HAP-1 (cell line): Measurements from ENCODE around the gene EPHA2.
"Not testable (repeated sequence)": the region's sequence is repeated elsewhere in the genome, so short reads cannot be mapped to it uniquely, and the experiment has no call there.

Experiments
- DNase-seq, 2 experiments: peaks; one replicate each; pipeline ENCODE4 v3.0.0-alpha.2; 2016 to 2020; ENCODE audit warnings: low spot score in 2 of 2
- H3K27me3 ChIP-seq: fragments of 250-450 bp; sonication (Bioruptor Pico); 2 replicates; pipeline ENCODE4 v1.5.1; 2020; ENCODE audit warnings: low read depth, mild to moderate bottlenecking, moderate library complexity
- H3K36me3 ChIP-seq: fragments of 250-450 bp; sonication (Bioruptor Pico); replicated peaks from 2 replicates; pipeline ENCODE4 v1.5.1; 2020; ENCODE audit warnings: mild to moderate bottlenecking
- H3K4me1 ChIP-seq: fragments of 250-450 bp; sonication (Bioruptor Pico); 2 replicates; pipeline ENCODE4 v1.5.1; 2020; ENCODE audit warnings: mild to moderate bottlenecking
- H3K4me3 ChIP-seq: fragments of 250-450 bp; sonication (Bioruptor Pico); 2 replicates; pipeline ENCODE4 v1.5.1; 2020; ENCODE audit warnings: mild to moderate bottlenecking, moderate library complexity
- H3K9me3 ChIP-seq: fragments of 250-450 bp; sonication (Bioruptor Pico); 2 replicates; pipeline ENCODE4 v1.5.1; 2020; ENCODE audit warnings: mild to moderate bottlenecking, moderate library complexity
- in situ Hi-C: fragments of 300-500 bp; cut with MboI; formaldehyde crosslinking; loops from 3 replicates; pipeline ENCODE4 v1.14.3; 2020; ENCODE audit warnings: low sequenced_read_pairs, inconsistent platforms, mixed read lengths

The EPHA2 gene

DNA sequence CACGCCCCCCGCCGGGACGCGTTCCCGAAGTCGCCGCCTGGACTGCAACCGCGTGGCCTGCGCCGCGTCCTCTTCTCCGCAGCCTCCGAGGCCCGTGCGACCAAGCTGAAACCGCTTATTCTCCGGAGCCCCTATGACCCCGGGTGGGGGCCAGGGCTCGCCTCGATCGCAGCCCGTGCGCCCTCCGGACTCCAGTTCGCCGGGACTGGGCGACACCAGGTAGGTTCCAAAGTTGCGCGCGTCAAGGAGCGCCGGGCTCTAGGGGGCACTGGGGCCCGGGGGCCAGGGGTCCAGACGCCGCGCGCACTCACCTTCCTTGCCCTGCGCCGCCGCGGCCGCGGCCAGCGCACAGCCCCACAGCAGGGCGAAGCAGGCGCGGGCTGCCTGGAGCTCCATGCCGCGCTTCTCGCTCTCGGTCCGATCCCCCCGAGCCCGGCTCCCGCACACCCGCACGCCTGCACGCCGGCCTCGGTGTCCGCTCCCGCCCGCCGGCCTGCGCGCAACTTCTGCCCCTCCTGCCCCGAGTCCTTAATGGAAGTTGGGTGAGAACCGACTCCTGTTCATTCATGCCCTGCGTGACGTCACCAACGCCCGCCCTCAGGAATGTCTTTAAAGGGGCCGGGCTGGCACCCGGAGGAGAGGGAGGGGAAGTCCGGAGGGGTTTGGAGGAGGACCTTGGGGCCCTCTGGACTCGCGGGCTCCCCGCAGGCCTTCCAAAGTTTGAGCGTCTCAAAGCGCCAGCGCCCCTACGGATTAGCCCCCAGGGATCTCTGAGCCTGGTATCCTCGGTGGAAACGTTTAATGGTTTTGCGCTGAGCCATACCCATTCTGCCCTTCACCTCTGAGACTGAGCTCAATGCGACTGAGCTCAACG is at the start of gene EPHA2:
EPHA2 (minus strand) TSS at position 533 of the 874 bp plus-strand sequence; CDS start at position 396, 137 bp downstream.
- Histone ChIP-seq H3K9me3 (no peaks in the 10 kb centered on the region), H3K4me3 (peak within 1 kb of the TSS; percentile 73), H3K4me1 (peaks cover 23% of the 10 kb centered on the region), H3K36me3 (peaks cover 3% of the 10 kb centered on the region), H3K27me3 (no peaks in the 10 kb centered on the region)
- peak; percentile 83 to 97 for DNase-seq
- in situ Hi-C loops, result no loop called here

DNA sequence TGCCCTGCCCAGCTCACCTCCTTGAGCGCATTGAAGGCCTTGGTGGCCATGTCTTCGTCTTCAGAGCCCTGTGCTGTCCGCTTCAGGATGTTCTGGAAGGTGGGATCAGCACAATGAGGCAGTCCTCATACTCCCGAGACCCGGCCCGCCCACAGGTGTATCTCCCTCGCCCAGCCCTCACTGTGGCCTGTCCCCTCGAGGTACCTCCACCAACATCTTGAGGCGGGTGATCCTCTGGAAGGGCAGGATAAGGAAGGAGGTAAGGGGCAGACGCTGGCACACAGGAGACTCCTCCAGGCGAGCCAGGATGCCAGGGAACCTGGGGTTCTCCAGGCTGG is 49.4 kb upstream of the EPHA2 start:
- no peak for DNase-seq
- Histone ChIP-seq H3K9me3 (no peaks in the 10 kb centered on the region), H3K4me1 (peaks cover 11% of the 10 kb centered on the region), H3K27me3 (no peaks in the 10 kb centered on the region), H3K4me3 (no peak overlapping the region), H3K36me3 (no peaks in the 10 kb centered on the region)
- in situ Hi-C loops, result no loop called here

- in situ Hi-C loops, result no loop called here
- no peaks in the 10 kb centered on the region for H3K27me3 ChIP-seq
- peak in 1 of 2 experiments; percentile 70 for DNase-seq
- H3K4me1 ChIP-seq, result peaks cover 11% of the 10 kb centered on the region
- H3K9me3 ChIP-seq, result no peaks in the 10 kb centered on the region
- H3K36me3 ChIP-seq, result no peaks in the 10 kb centered on the region
- no peak overlapping the region for H3K4me3 ChIP-seq
Observed at GRCh38 chr1:16204634-16205333, 48.9 kb upstream of the EPHA2 start.

GRCh38 chr1:16204216-16204615 is 48.3 kb upstream of the EPHA2 start:
- in situ Hi-C loops, result no loop called here
- no peak for DNase-seq
- Histone ChIP-seq H3K27me3 (no peaks in the 10 kb centered on the region), H3K36me3 (no peaks in the 10 kb centered on the region), H3K4me3 (no peak overlapping the region), H3K4me1 (peaks cover 11% of the 10 kb centered on the region), H3K9me3 (no peaks in the 10 kb centered on the region)

GRCh38 chr1:16203550-16203949 is 47.7 kb upstream of the EPHA2 start:
- Histone ChIP-seq H3K4me1 (peaks cover 11% of the 10 kb centered on the region), H3K36me3 (no peaks in the 10 kb centered on the region), H3K27me3 (no peaks in the 10 kb centered on the region), H3K4me3 (no peak overlapping the region), H3K9me3 (no peaks in the 10 kb centered on the region)
- in situ Hi-C loops, result no loop called here
- DNase-seq, result no peak

- in situ Hi-C loops, result no loop called here
- no peak for DNase-seq
- no peaks in the 10 kb centered on the region for H3K36me3 ChIP-seq
- no peak overlapping the region for H3K4me3 ChIP-seq
- H3K27me3 ChIP-seq, result no peaks in the 10 kb centered on the region
- peaks cover 11% of the 10 kb centered on the region for H3K4me1 ChIP-seq
- no peaks in the 10 kb centered on the region for H3K9me3 ChIP-seq
Observed at GRCh38 chr1:16202281-16203210, 46.7 kb upstream of the EPHA2 start.

GRCh38 chr1:16199700-16200099 is 43.8 kb upstream of the EPHA2 start:
- Histone ChIP-seq H3K9me3 (no peaks in the 10 kb centered on the region), H3K27me3 (no peaks in the 10 kb centered on the region), H3K36me3 (no peaks in the 10 kb centered on the region), H3K4me3 (no peak overlapping the region), H3K4me1 (no peaks in the 10 kb centered on the region)
- no peak for DNase-seq
- in situ Hi-C loops, result no loop called here

DNA sequence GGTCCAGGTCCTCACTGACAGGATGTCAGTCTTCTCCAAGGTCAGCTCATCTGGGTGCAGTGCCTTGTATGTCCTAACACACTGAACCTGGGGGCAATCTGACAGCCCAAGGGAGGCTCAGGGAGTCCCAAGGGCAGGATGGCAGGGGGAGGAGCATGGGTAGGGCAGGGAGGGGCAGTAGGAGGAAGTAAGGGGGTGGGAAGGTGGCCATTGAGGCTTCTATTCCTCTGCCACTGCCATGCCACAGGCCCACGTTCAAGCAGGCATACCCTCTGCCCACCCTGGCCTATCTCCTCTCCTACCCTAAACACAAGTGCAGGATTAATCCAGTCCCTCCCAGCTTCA is 43.3 kb upstream of the EPHA2 start:
- DNase-seq, result no peak
- H3K36me3 ChIP-seq, result no peaks in the 10 kb centered on the region
- H3K9me3 ChIP-seq, result no peaks in the 10 kb centered on the region
- H3K27me3 ChIP-seq, result no peaks in the 10 kb centered on the region
- in situ Hi-C loops, result no loop called here
- no peaks in the 10 kb centered on the region for H3K4me1 ChIP-seq
- no peak overlapping the region for H3K4me3 ChIP-seq

DNA sequence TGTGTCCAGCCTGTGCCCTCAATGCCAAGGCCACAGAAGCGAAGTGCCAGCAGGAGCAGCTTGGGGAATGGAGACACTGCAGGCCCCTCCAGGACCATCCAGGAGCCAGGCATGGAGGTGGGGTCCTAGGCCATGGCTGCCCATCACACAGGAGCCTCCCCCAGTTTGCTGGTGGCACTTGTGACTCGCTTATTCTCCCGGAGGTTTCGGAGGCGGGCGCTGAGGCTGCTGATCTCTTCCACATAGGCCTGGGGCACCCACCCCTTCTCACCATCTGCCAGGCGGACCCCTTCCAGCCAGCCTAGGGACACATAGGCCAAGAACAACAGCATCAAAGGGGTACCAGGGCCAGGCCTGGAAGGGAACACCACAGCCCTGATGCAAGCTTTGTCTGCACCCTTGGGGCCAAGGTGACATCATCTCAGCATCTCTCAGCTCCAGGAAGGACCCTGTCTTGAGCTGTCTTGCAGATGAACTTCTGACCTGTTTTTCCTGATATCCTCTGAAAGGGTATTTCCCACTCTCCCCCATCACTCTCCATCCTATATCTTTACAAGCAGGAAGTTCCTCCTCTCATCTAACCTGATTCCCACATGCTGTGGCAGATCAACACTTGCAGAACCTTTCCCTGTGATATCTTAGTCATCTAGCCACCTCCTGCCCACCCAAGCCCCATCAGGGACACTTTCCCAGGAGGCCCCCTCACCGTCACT is 42.7 kb upstream of the EPHA2 start:
- DNase-seq, result no peak
- Histone ChIP-seq H3K4me1 (no peaks in the 10 kb centered on the region), H3K4me3 (no peak overlapping the region), H3K27me3 (no peaks in the 10 kb centered on the region), H3K9me3 (no peaks in the 10 kb centered on the region), H3K36me3 (no peaks in the 10 kb centered on the region)
- in situ Hi-C loops, result no loop called here

- in situ Hi-C loops, result no loop called here
- no peak for DNase-seq
- no peaks in the 10 kb centered on the region for H3K4me1 ChIP-seq
- no peaks in the 10 kb centered on the region for H3K36me3 ChIP-seq
- H3K27me3 ChIP-seq, result no peaks in the 10 kb centered on the region
- no peak overlapping the region for H3K4me3 ChIP-seq
- H3K9me3 ChIP-seq, result no peaks in the 10 kb centered on the region
Observed at GRCh38 chr1:16196874-16197273, 41.0 kb upstream of the EPHA2 start.

DNA sequence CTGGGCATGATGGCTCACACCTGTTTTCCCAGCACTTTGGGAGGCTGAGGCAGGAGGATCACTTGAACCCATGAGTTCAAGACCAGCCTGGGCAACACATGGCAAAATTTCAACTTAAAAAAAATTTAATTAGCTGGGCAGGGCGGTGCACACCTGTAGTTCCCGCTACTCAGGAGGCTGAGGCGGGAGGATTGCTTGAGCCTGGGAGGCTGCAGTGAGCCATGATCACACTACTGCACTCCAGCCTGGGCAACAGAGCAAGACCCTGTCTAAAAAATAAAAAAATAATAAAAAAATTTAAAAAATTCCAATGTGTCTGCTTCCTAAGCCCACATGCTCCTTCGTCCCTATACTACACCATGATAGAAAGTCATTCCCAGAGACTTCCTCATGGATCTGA is 40.3 kb upstream of the EPHA2 start:
- H3K4me1 ChIP-seq, H3K36me3 ChIP-seq, H3K27me3 ChIP-seq, H3K4me3 ChIP-seq, DNase-seq, H3K9me3 ChIP-seq, in situ Hi-C loops: not testable (repeated sequence)

DNA sequence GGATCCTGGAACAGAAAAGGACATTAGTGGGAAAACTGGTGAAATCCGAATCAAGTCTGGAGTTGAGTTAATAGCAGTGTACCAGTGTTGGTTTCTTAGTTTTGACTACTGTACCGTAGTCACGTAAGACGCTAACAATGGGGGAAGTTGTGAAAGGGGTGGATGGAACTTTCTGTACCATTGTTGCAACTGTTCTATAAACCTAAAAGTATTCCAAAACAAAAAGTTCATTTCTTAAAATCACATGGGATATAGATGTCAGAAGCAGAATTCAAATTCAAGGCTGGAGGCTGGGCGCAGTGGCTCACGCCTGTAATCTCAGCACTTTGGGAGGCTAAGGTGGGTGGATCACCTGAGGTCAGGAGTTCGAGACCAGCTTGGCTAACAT is 39.6 kb upstream of the EPHA2 start:
- H3K4me3 ChIP-seq, result no peak overlapping the region
- in situ Hi-C loops, result no loop called here
- no peaks in the 10 kb centered on the region for H3K4me1 ChIP-seq
- no peaks in the 10 kb centered on the region for H3K36me3 ChIP-seq
- no peaks in the 10 kb centered on the region for H3K9me3 ChIP-seq
- H3K27me3 ChIP-seq, result 0 out of 2 replicates have a peak, but pooled peaks cover 3% of the 10 kb centered on the region
- no peak for DNase-seq

DNA sequence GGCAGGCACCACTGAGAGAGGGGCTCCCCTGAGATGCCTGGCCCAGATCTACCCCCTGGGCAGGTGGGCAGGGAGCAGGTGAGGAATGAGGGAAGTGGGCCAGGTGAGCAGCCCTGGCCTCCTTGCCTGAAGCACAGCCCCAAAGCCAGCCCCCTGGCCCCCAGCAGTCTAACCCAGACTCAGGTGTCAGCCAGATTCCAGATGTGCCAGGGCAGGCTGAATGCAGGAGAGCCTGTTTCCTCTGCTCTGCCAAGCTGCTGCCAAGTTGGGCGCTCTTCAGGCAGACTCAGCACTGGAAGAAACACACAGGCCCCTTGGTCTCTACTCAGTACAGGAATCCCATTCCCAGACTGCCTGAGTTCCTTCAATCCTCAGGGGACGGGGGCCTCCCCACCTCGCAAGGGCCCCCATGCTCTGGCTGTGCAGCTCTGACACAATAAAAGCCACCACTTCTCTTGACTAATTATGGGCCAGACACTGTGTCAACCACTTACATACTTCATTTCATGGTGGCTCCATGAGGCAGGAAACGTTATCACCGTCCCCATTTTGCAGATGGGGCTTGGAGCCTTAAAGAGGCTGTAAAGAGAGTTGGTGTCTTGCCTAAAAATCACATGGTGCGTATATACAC is 36.2 kb upstream of the EPHA2 start:
- DNase-seq, result no peak
- peaks cover 2% of the 10 kb centered on the region; the same call in 1 of the 2 replicates for H3K4me1 ChIP-seq
- in situ Hi-C loops, result no loop called here
- no peak overlapping the region for H3K4me3 ChIP-seq
- no peaks in the 10 kb centered on the region for H3K36me3 ChIP-seq
- H3K27me3 ChIP-seq, result 0 out of 2 replicates have a peak, but pooled peaks cover 3% of the 10 kb centered on the region
- H3K9me3 ChIP-seq, result no peaks in the 10 kb centered on the region
